ENCODE measurements around the gene LRRIQ3.

DNA sequence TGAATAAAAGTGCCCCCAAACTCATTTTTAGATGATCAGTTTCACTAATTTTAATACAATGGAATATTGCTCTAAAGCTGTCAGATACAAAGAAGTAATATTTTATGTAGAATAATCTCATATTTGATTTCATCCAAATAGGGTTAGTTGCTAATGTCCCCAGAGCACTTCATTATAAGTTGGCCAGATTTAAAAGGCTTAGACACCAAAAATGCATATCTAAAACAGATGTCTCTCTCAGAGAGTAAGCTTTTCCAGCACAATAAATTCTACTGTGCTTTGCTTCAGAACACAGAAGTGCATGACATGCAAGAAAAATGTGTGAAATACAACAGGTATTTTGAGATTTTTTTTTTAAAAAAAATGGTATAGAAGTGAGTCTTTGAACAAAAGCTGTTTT is 194.2 kb downstream of the LRRIQ3 start:
- TF ChIP-seq, protein P1, sequence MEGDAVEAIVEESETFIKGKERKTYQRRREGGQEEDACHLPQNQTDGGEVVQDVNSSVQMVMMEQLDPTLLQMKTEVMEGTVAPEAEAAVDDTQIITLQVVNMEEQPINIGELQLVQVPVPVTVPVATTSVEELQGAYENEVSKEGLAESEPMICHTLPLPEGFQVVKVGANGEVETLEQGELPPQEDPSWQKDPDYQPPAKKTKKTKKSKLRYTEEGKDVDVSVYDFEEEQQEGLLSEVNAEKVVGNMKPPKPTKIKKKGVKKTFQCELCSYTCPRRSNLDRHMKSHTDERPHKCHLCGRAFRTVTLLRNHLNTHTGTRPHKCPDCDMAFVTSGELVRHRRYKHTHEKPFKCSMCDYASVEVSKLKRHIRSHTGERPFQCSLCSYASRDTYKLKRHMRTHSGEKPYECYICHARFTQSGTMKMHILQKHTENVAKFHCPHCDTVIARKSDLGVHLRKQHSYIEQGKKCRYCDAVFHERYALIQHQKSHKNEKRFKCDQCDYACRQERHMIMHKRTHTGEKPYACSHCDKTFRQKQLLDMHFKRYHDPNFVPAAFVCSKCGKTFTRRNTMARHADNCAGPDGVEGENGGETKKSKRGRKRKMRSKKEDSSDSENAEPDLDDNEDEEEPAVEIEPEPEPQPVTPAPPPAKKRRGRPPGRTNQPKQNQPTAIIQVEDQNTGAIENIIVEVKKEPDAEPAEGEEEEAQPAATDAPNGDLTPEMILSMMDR (IDR thresholded peaks at IDR 0.05), result no peak
- TF ChIP-seq POLR2A (IDR thresholded peaks at IDR 0.05), result no peak
